HK-2 (cell line): Measurements from ENCODE around the gene TGM3.

Experiments
- DNase-seq: peaks from one replicate; pipeline ENCODE4 v3.0.0-alpha.2; 2018; ENCODE audit not compliant: unreplicated experiment

Gene TGM3

GRCh38 chr20:2307136-2307535 is 11.3 kb downstream of the TGM3 start:
- DNase-seq, result no peak

- DNase-seq, result no peak
Measured at GRCh38 chr20:2311329-2311728, 15.5 kb downstream of the TGM3 start.

- no peak for DNase-seq
Measured at GRCh38 chr20:2312876-2313275, 17.1 kb downstream of the TGM3 start.

- DNase-seq, result no peak
Measured at GRCh38 chr20:2313316-2313715, 17.5 kb downstream of the TGM3 start.

GRCh38 chr20:2314759-2315439 is 19.1 kb downstream of the TGM3 start:
- DNase-seq, result no peak

GRCh38 chr20:2315440-2315778 is 19.6 kb downstream of the TGM3 start:
- no peak for DNase-seq

- no peak for DNase-seq
Measured at GRCh38 chr20:2316847-2317495, 21.2 kb downstream of the TGM3 start.

- no peak for DNase-seq
Measured at GRCh38 chr20:2320813-2321658, 25.2 kb downstream of the TGM3 start.

GRCh38 chr20:2323051-2323450 is 27.2 kb downstream of the TGM3 start:
- DNase-seq, result no peak

GRCh38 chr20:2326046-2326445 is 30.2 kb downstream of the TGM3 start:
- no peak for DNase-seq

- DNase-seq, result no peak
Measured at GRCh38 chr20:2327620-2328555, 32.1 kb downstream of the TGM3 start.

- no peak for DNase-seq
Measured at GRCh38 chr20:2329286-2329685, 33.5 kb downstream of the TGM3 start.

GRCh38 chr20:2330090-2330695 is 34.4 kb downstream of the TGM3 start:
- DNase-seq, result no peak

GRCh38 chr20:2331106-2331505 is 35.3 kb downstream of the TGM3 start:
- DNase-seq, result no peak

GRCh38 chr20:2331901-2332565 is 36.2 kb downstream of the TGM3 start:
- DNase-seq, result no peak

GRCh38 chr20:2332711-2333110 is 36.9 kb downstream of the TGM3 start:
- DNase-seq, result no peak

- no peak for DNase-seq
Measured at GRCh38 chr20:2333821-2334220, 38.0 kb downstream of the TGM3 start.

GRCh38 chr20:2335096-2335870 is 39.5 kb downstream of the TGM3 start:
- no peak for DNase-seq

- DNase-seq, result no peak
Measured at GRCh38 chr20:2336471-2336870, 40.7 kb downstream of the TGM3 start.

GRCh38 chr20:2337142-2337541 is 41.3 kb downstream of the TGM3 start:
- DNase-seq, result no peak
